Activated naive CD4-positive, alpha-beta T cell treated with anti-CD3 and anti-CD28 coated beads, Interleukin-2, amount 50 U/mL, for 16 hours (primary cell): ENCODE results near the gene GPR171.
"Not testable (repeated sequence)": the region's sequence is repeated elsewhere in the genome, so short reads cannot be mapped to it uniquely, and the experiment has no call there.

ENCODE experiments used
- DNase-seq: peaks from one replicate; pipeline ENCODE4 v3.0.0-alpha.2; 2020

The GPR171 gene

GRCh38 chr3:151203051-151203420 is at the start of gene GPR171:
Gene GPR171, minus strand, starts transcription at chr3:151203216. Its CDS starts 3,830 bp downstream, at chr3:151199386.
- peak; percentile 66 for DNase-seq

GRCh38 chr3:151248772-151249337 is 45.8 kb upstream of the GPR171 start:
- no peak for DNase-seq

- DNase-seq = not testable (repeated sequence)
Measured at GRCh38 chr3:151242006-151242405, 39.0 kb upstream of the GPR171 start.

- no peak for DNase-seq
Measured at GRCh38 chr3:151236736-151237135, 33.7 kb upstream of the GPR171 start.

GRCh38 chr3:151236316-151236715 is 33.3 kb upstream of the GPR171 start:
- DNase-seq = no peak

GRCh38 chr3:151234825-151235224 is 31.8 kb upstream of the GPR171 start:
- DNase-seq = no peak

- DNase-seq = no peak
Measured at GRCh38 chr3:151232991-151233390, 30.0 kb upstream of the GPR171 start.

- not testable (repeated sequence) for DNase-seq
Measured at GRCh38 chr3:151232403-151232802, 29.4 kb upstream of the GPR171 start.

- DNase-seq = no peak
Measured at GRCh38 chr3:151230646-151231045, 27.6 kb upstream of the GPR171 start.

GRCh38 chr3:151228666-151229040 is 25.6 kb upstream of the GPR171 start:
- no peak for DNase-seq

- peak; percentile 77 for DNase-seq
Measured at GRCh38 chr3:151227807-151228665, 25.0 kb upstream of the GPR171 start.

- DNase-seq = no peak
Measured at GRCh38 chr3:151227266-151227806, 24.3 kb upstream of the GPR171 start.

GRCh38 chr3:151226825-151227224 is 23.8 kb upstream of the GPR171 start:
- DNase-seq = no peak

- DNase-seq = no peak
Measured at GRCh38 chr3:151226088-151226563, 23.1 kb upstream of the GPR171 start.

- DNase-seq = no peak
Measured at GRCh38 chr3:151225040-151225975, 22.3 kb upstream of the GPR171 start.

- no peak for DNase-seq
Measured at GRCh38 chr3:151224268-151224866, 21.4 kb upstream of the GPR171 start.

- DNase-seq = no peak
Measured at GRCh38 chr3:151219056-151219455, 16.0 kb upstream of the GPR171 start.

- no peak for DNase-seq
Measured at GRCh38 chr3:151218136-151218535, 15.1 kb upstream of the GPR171 start.

GRCh38 chr3:151216641-151217607 is 13.9 kb upstream of the GPR171 start:
- no peak for DNase-seq

GRCh38 chr3:151214459-151214858 is 11.4 kb upstream of the GPR171 start:
- no peak for DNase-seq

GRCh38 chr3:151213881-151214280 is 10.9 kb upstream of the GPR171 start:
- no peak for DNase-seq
